Measurements from ENCODE around the gene MSTN.
"Not testable (repeated sequence)": the region's sequence is repeated elsewhere in the genome, so short reads cannot be mapped to it uniquely, and the experiment has no call there.

The MSTN gene

GRCh38 chr2:190020720-190021119 lies 41.8 kb downstream of the MSTN start:
- Histone ChIP-seq H2AFZ (ENCODE audit: low read length) (no peak overlapping the region; the same call in 1 of the 2 replicates), H3K79me2 (ENCODE audit: insufficient read depth, low read length) (no peaks in the 10 kb centered on the region), H3K4me1 (ENCODE audit: insufficient read depth, low read length, poor library complexity, severe bottlenecking) (no peaks in the 10 kb centered on the region), H3K27me3 (ENCODE audit: insufficient read depth, low read length, poor library complexity, severe bottlenecking) (no peaks in the 10 kb centered on the region), H3K4me2 (ENCODE audit: low read depth, low read length, poor library complexity, severe bottlenecking) (no peak overlapping the region), H4K20me1 (ENCODE audit: insufficient read depth, low read length, poor library complexity, severe bottlenecking) (no peaks in the 10 kb centered on the region), H3F3A (ENCODE audit: low read depth) (no peaks in the 10 kb centered on the region), H3K36me3 (ENCODE audit: insufficient read depth, low read length) (no peaks in the 10 kb centered on the region), H3K9me2 (replicated peaks; ENCODE audit: low read depth, low read length) (no peaks in the 10 kb centered on the region), H3K9ac (ENCODE audit: low read depth, low read length, poor library complexity, severe bottlenecking) (no peak overlapping the region), H3K9me3 (ENCODE audit: insufficient read depth, low read depth, low read length) (0 out of 2 replicates have a peak, but pooled peaks cover 4% of the 10 kb centered on the region), H3K4me3 (ENCODE audit: low read length, poor library complexity, severe bottlenecking) (no peak overlapping the region)
- TF ChIP-seq CTCF (conservative IDR thresholded peaks at IDR 0.05; ENCODE audit: low read length) (no peak), EZH2phosphoT487 (IDR thresholded peaks at IDR 0.05; ENCODE audit: borderline replicate concordance) (no peak)

GRCh38 chr2:190017837-190018236 lies 44.7 kb downstream of the MSTN start:
- H3K9ac ChIP-seq (ENCODE audit: low read depth, low read length, poor library complexity, severe bottlenecking) = no peak overlapping the region
- H3K4me3 ChIP-seq (ENCODE audit: low read length, poor library complexity, severe bottlenecking) = no peak overlapping the region
- H3K36me3 ChIP-seq (ENCODE audit: insufficient read depth, low read length) = no peaks in the 10 kb centered on the region
- no peaks in the 10 kb centered on the region for H3F3A ChIP-seq (ENCODE audit: low read depth)
- no peaks in the 10 kb centered on the region for H3K27me3 ChIP-seq (ENCODE audit: insufficient read depth, low read length, poor library complexity, severe bottlenecking)
- no peaks in the 10 kb centered on the region for H3K4me1 ChIP-seq (ENCODE audit: insufficient read depth, low read length, poor library complexity, severe bottlenecking)
- H4K20me1 ChIP-seq (ENCODE audit: insufficient read depth, low read length, poor library complexity, severe bottlenecking) = no peaks in the 10 kb centered on the region
- 0 out of 2 replicates have a peak, but pooled peaks cover 4% of the 10 kb centered on the region for H3K9me3 ChIP-seq (ENCODE audit: insufficient read depth, low read depth, low read length)
- TF ChIP-seq CTCF (conservative IDR thresholded peaks at IDR 0.05; ENCODE audit: low read length) = no peak
- no peak for TF ChIP-seq EZH2phosphoT487 (IDR thresholded peaks at IDR 0.05; ENCODE audit: borderline replicate concordance)
- no peaks in the 10 kb centered on the region for H3K9me2 ChIP-seq (replicated peaks; ENCODE audit: low read depth, low read length)
- H3K79me2 ChIP-seq (ENCODE audit: insufficient read depth, low read length) = no peaks in the 10 kb centered on the region
- no peak overlapping the region for H3K4me2 ChIP-seq (ENCODE audit: low read depth, low read length, poor library complexity, severe bottlenecking)
- no peak overlapping the region for H2AFZ ChIP-seq (ENCODE audit: low read length)

GRCh38 chr2:190015969-190016368 lies 46.6 kb downstream of the MSTN start:
- not testable (repeated sequence) for H3K36me3 ChIP-seq (ENCODE audit: insufficient read depth, low read length); H3K4me1 ChIP-seq (ENCODE audit: insufficient read depth, low read length, poor library complexity, severe bottlenecking); H2AFZ ChIP-seq (ENCODE audit: low read length); H3K9me3 ChIP-seq (ENCODE audit: insufficient read depth, low read depth, low read length); H3K9me2 ChIP-seq (replicated peaks; ENCODE audit: low read depth, low read length); H3K79me2 ChIP-seq (ENCODE audit: insufficient read depth, low read length); H3K9ac ChIP-seq (ENCODE audit: low read depth, low read length, poor library complexity, severe bottlenecking); H3K4me2 ChIP-seq (ENCODE audit: low read depth, low read length, poor library complexity, severe bottlenecking); H3K4me3 ChIP-seq (ENCODE audit: low read length, poor library complexity, severe bottlenecking); H3F3A ChIP-seq (ENCODE audit: low read depth); H3K27me3 ChIP-seq (ENCODE audit: insufficient read depth, low read length, poor library complexity, severe bottlenecking); H4K20me1 ChIP-seq (ENCODE audit: insufficient read depth, low read length, poor library complexity, severe bottlenecking)
